EL (cell line): ENCODE data around the gene IGFL1.
"Not testable (repeated sequence)": the region's sequence is repeated elsewhere in the genome, so short reads cannot be mapped to it uniquely, and the experiment has no call there.

Source experiments
- DNase-seq: peaks from one replicate; pipeline ENCODE4 v3.0.0-alpha.2; 2016

The IGFL1 gene

GRCh38 chr19:46226438-46226973, 3.0 kb upstream of the IGFL1 start:
- no peak for DNase-seq

DNA sequence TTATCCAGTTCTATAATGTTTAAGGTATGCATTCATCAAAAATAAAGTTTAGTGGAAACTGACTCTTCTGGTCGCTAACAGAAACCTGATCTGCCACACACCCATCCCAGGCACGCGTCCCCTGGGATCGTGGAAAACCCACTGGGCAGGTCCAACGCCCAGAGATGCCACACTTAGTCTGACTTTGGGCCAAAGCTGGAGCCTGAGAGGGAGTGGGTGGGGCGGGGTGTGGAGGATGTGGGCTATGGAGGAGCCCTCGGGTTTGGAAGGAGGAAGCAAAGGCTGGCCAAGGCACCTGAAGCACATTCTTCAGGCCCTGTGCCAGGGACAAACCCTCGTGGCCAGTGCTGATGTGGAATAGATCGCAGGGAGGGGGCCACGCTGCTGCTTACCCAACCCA, 2.5 kb downstream of the IGFL1 start:
- DNase-seq: no peak

GRCh38 chr19:46232468-46232867, 2.9 kb downstream of the IGFL1 start:
- DNase-seq: no peak

DNA sequence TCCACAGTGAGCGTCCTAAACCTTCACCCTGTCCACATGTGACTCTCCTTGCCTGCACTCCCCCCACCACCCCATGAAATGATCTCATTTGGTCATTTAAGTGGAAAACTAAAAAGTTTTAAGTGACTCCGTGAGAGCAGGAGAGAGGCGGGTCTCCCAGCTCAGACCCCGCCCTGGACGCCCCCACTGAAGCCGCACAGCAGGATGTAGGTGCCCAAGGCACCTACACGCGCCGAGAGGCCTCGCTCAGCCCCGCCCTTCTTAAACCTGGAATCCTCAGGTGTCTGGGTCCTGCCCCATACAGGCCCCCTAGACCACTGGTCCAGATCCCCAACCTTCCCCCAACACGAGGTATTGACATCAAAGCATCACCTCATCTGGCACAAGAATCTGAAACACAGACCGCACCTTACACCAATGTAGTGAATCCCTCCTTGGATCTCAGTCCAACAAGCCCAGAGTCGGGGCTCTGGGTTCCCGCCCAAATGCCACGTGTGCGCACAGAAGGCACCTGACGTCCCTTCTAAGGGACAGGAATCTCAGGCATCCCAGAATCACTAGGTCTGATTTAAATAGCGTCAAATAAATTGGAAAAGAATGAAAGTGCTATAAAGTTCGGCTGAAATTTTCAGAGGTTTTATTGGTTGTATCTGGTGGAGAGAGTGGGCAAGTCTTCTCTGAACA, 3.5 kb downstream of the IGFL1 start:
- no peak for DNase-seq

DNA sequence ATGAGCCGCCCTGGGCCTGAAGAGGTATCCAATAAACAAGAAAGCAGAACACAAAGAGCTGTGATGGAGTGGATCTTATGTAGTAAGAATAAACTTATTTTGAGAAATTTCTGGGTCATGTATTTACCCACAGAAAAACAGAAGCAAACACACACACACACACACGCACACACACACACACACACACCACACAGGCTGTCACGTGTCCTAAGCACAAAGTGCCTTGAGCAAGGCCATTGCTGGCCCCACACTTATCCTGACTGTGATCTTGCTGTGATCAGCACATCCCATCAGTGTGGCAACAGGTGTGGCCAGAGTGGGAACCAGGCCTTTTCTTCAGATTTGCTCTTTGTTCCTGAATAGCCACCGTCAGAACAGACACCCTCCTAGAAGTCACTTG, 4.3 kb downstream of the IGFL1 start:
- DNase-seq: not testable (repeated sequence)

DNA sequence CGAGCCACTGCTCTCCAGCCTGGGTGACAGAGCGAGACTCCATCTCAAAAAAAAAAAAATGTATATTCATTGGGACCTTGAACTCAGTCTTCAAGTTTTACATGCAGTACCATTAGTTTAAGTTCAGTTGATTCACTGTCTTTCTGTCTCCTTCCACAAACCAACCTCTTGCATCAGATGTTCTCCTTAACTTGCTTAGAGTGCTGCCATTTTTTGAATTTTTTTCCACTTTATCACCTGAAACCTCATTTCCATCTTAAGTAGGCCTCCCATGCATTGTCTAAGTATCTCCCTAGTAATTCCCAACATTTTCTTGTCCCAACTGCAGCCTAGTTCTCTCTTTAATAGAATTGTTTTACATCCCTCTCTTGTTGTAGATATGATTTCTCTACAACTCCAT, 8.6 kb downstream of the IGFL1 start:
- DNase-seq: not testable (repeated sequence)

- no peak for DNase-seq
These were observed 9.9 kb downstream of the IGFL1 start for GRCh38 chr19:46239193-46240024.

- no peak for DNase-seq
These were observed 11.2 kb downstream of the IGFL1 start for GRCh38 chr19:46240693-46241092.

DNA sequence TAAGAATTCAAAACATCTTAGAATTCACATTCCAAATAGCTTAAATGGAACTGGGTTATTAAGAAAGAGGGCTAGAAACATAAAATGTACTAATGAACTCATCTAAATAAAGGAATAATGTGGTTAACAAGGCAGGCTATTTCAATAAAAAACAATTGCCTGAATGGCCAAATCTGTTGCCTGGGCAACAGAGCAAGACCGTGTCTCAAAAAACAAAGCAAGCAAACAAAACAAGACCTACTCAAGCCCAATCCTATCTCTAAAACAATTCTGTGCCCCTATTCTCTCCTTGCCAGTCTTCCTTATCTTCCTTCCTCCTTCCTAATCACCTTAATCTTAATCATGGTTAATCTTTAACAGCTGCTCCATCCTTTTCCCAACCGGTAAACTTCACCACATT, 12.1 kb downstream of the IGFL1 start:
- DNase-seq: no peak

GRCh38 chr19:46243081-46243654, 13.6 kb downstream of the IGFL1 start:
- DNase-seq: not testable (repeated sequence)

- DNase-seq: no peak
These were observed 20.7 kb downstream of the IGFL1 start for GRCh38 chr19:46250076-46250735.

DNA sequence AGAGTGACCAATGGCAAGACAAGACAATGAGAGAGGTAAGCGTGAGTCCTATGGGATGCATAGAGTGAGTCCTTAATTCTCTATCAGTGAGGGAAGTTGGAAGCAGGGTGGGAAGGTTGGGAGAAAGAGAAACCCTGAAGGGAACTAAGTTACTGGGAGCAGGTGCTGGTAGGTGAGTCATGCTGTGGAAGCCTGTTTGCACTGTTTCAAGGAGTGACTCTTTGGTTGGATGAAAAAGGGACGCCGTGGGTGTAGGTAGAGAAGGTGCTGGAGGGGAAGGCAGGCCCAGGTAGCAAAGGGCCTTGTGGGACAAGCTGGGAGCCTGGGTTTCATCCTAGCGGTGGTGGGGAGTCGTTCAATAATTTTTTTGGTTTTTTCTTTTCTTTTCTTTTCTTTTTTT, 21.9 kb downstream of the IGFL1 start:
- no peak for DNase-seq

GRCh38 chr19:46254776-46255175, 25.2 kb downstream of the IGFL1 start:
- no peak for DNase-seq

GRCh38 chr19:46256855-46257254, 27.3 kb downstream of the IGFL1 start:
- no peak for DNase-seq

GRCh38 chr19:46261501-46261900, 32.0 kb downstream of the IGFL1 start:
- not testable (repeated sequence) for DNase-seq

- DNase-seq: peak; percentile 55
These were observed 33.2 kb downstream of the IGFL1 start for GRCh38 chr19:46262684-46263296.

DNA sequence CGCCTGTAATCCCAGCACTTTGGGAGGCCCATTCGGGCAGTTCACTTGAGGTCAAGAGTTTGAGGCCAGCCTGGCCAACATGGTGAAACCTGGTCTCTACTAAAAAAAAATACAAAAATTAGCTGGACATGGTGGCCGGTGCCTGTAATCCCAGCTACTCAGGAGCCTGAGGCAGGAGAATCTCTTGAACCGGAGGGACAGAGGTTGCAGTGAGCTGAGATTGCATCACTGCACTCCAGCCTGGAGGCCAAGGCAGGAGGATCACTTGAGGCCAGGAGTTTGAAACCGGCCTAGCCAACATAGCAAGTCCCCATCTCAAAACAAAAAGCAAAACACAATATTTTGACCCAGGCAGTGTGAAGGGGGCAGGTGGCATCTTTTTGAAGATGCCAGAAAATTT, 35.3 kb downstream of the IGFL1 start:
- not testable (repeated sequence) for DNase-seq

DNA sequence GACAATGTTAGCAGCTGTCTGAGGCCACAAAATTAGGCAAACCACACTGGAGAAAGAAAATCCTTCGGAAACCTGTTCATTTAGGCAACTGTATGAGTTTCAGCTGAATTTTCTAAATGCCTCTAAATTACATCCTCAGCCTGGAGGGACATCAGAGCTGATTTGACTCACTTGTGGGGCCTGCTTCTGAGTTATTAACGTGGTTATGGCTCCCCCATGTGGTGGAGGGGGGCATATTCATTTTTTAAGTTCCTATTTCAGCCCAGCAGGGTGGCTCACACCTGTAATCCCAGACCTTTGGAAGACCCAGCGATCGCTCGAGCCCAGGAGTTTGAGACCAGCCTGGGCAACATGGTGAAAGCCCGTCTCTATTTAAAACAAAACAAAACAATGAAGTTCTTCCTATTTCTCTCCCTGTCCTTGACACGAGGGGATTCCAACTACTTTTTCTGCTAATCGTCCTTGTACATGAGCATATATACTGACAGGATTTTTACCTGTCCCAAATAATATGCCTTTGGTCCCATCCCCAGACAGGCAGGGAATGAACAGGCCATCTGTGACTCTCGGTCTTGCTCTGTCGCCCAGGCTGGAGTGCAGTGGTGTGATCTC, 35.8 kb downstream of the IGFL1 start:
- DNase-seq: peak; percentile 81

- DNase-seq: no peak
These were observed 39.6 kb downstream of the IGFL1 start for GRCh38 chr19:46269101-46269500.

GRCh38 chr19:46270521-46271256, 41.1 kb downstream of the IGFL1 start:
- DNase-seq: no peak

DNA sequence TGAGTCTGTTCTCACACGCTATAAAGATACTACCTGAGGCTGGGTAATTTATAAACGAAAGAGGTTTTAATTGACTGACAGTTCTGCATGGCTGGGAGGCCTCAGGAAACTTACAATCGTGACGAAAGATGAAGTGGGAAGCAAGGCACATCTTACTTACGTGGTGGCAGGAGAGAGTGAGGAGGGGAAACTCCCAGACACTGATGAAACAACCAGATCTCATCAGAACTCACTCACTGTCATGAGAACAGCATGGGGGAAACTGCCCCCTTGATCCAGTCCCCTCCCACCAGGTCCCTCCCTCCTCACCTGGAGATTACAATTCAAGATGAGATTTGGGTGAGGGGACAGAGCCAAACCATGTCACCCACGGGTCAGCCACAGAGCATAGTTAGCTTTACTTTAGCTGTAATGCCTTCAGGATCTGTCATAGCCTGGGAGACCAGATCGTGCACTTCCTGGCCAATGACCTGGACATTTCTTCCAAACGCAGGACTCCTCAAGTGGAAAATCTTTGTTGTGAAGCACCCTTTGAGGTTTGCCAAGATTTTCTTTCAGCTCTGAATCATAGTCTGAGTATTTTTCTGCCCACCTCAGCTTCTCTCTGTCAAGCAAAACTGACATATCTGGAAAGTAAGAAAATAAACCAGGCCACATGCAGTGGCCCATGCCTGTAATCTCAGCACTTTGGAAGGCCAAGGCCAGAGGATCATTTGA, 42.1 kb downstream of the IGFL1 start:
- peak; percentile 78 for DNase-seq
